Tibial nerve (tissue), 3 donors: ENCODE measurements around the gene LRTM2.

Experiments
- CTCF ChIP-seq, 5 experiments: fragments of 200-600 bp in 3 of 5; fragments of 450-650 bp in 2 of 5; sonication (generic) in 3 of 5; IDR thresholded peaks; one replicate each; pipeline ENCODE4 v1.5.1; 2016 to 2019; ENCODE audit warnings: antibody characterized with exemption in 5 of 5, mild to moderate bottlenecking in 3 of 5, moderate library complexity in 2 of 5
- POLR2A ChIP-seq, 2 donors: fragments of 450-650 bp; IDR thresholded peaks; one replicate each; pipeline ENCODE4 v1.6.1; 2017; ENCODE audit warnings: antibody characterized with exemption in 2 of 2, mild to moderate bottlenecking in 2 of 2, moderate library complexity in 2 of 2

GRCh38 chr12:1791104-1791841 lies 29.1 kb upstream of the LRTM2 start:
- TF ChIP-seq POLR2A (IDR thresholded peaks at IDR 0.05), result no peak
- peak; percentile 64 to 92 (median 76) for TF ChIP-seq CTCF (IDR thresholded peaks at IDR 0.05)
